Measurements from ENCODE around the gene TMEM269. TPM values are rescaled to one million over a fixed set of nuclear protein-coding genes. Genes with fewer than 3 reads are reported as not detected.

Gene TMEM269
- total and polyA plus RNA-seq, 4 donors: 0.03 to 0.09 (median 0.07) TPM

GRCh38 chr1:42762269-42762668, 22.5 kb upstream of the TMEM269 start:
- Histone ChIP-seq H3K9me3 (ENCODE audit: control insufficient read depth in 4 of 4, insufficient read depth in 3 of 4, low read length in 3 of 4) (no peaks in the 10 kb centered on the region), H3K4me1 (ENCODE audit: control insufficient read depth in 5 of 5, insufficient read depth in 5 of 5, low read length in 5 of 5) (peaks cover 4 to 14% (median 7%) of the 10 kb centered on the region in 5 donors), H3K4me3 (no peak overlapping the region), H3K27me3 (ENCODE audit: control insufficient read depth in 3 of 3, insufficient read depth in 3 of 3, low read length in 2 of 3) (no peaks in the 10 kb centered on the region), H3K9ac (ENCODE audit: insufficient read depth in 1 of 2, low read length in 2 of 2) (peak overlapping the region in 1 of 2 donors; percentile 54), H3K36me3 (ENCODE audit: control insufficient read depth in 4 of 4, insufficient read depth in 4 of 4, low read length in 4 of 4) (peaks cover 13 to 32% (median 20%) of the 10 kb centered on the region in 4 donors), H3K27ac (ENCODE audit: low read depth in 1 of 2, low read length in 1 of 2) (no peak overlapping the region)
- no peak for TF ChIP-seq CTCF (IDR thresholded peaks at IDR 0.05; ENCODE audit: control extremely low read depth, extremely low read depth)
- DNase-seq (no peak), ATAC-seq (ENCODE audit: insufficient read depth, low FRiP score) (no peak)
- WGBS, 2 donors: 51 to 64% methylated on average over 5 of the region's 5 CpGs

GRCh38 chr1:42765269-42765668, 19.5 kb upstream of the TMEM269 start:
- Histone ChIP-seq H3K27ac (ENCODE audit: low read depth in 1 of 2, low read length in 1 of 2) (no peak overlapping the region), H3K9ac (ENCODE audit: insufficient read depth in 1 of 2, low read length in 2 of 2) (peak overlapping the region; percentile 73 to 98), H3K4me3 (no peak overlapping the region), H3K4me1 (ENCODE audit: control insufficient read depth in 5 of 5, insufficient read depth in 5 of 5, low read length in 5 of 5) (peaks cover 7 to 21% (median 13%) of the 10 kb centered on the region in 5 donors), H3K36me3 (ENCODE audit: control insufficient read depth in 4 of 4, insufficient read depth in 4 of 4, low read length in 4 of 4) (peaks cover 0 to 12% (median 6%) of the 10 kb centered on the region in 4 donors), H3K27me3 (ENCODE audit: control insufficient read depth in 3 of 3, insufficient read depth in 3 of 3, low read length in 2 of 3) (no peaks in the 10 kb centered on the region), H3K9me3 (ENCODE audit: control insufficient read depth in 4 of 4, insufficient read depth in 3 of 4, low read length in 3 of 4) (no peaks in the 10 kb centered on the region)
- ATAC-seq (ENCODE audit: insufficient read depth, low FRiP score) (no peak), DNase-seq (peak in 2 of 3 donors; percentile 44 to 68)
- 27 to 43% methylated on average over 7 of the region's 7 CpGs for WGBS, 2 donors
- TF ChIP-seq CTCF (IDR thresholded peaks at IDR 0.05; ENCODE audit: control extremely low read depth, extremely low read depth): no peak

GRCh38 chr1:42765832-42766740, 18.7 kb upstream of the TMEM269 start:
- peaks cover 7 to 21% (median 13%) of the 10 kb centered on the region in 5 donors for H3K4me1 ChIP-seq (ENCODE audit: control insufficient read depth in 5 of 5, insufficient read depth in 5 of 5, low read length in 5 of 5)
- peak overlapping the region; percentile 93 for H3K4me3 ChIP-seq
- H3K9ac ChIP-seq (ENCODE audit: insufficient read depth in 1 of 2, low read length in 2 of 2): peak overlapping the region; percentile 73 to 98
- peak; percentile 24 for ATAC-seq (ENCODE audit: insufficient read depth, low FRiP score)
- WGBS, 2 donors: 0 to 1% methylated on average over 36 to 44 of the region's 44 CpGs
- H3K27me3 ChIP-seq (ENCODE audit: control insufficient read depth in 3 of 3, insufficient read depth in 3 of 3, low read length in 2 of 3): no peaks in the 10 kb centered on the region
- no peaks in the 10 kb centered on the region for H3K9me3 ChIP-seq (ENCODE audit: control insufficient read depth in 4 of 4, insufficient read depth in 3 of 4, low read length in 3 of 4)
- H3K27ac ChIP-seq (ENCODE audit: low read depth in 1 of 2, low read length in 1 of 2): peak overlapping the region; percentile 81 to 91
- DNase-seq: peak; percentile 85 to 91 (median 90)
- peak; percentile 13 for TF ChIP-seq CTCF (IDR thresholded peaks at IDR 0.05; ENCODE audit: control extremely low read depth, extremely low read depth)
- H3K36me3 ChIP-seq (ENCODE audit: control insufficient read depth in 4 of 4, insufficient read depth in 4 of 4, low read length in 4 of 4): peaks cover 0 to 12% (median 5%) of the 10 kb centered on the region in 4 donors

All from lung (tissue), 12 donors.